CD4-positive, alpha-beta T cell (primary cell): Measurements from ENCODE around the gene ADGRA3. TPM values are rescaled to one million over a fixed set of nuclear protein-coding genes. Genes with fewer than 3 reads are reported as not detected.
"Not testable (repeated sequence)": the region's sequence is repeated elsewhere in the genome, so short reads cannot be mapped to it uniquely, and the experiment has no call there.

Experiments
- ATAC-seq: fragments of 200-7000 bp; cut with Tn5 transposase; one replicate; pipeline ENCODE4 v1.10.0; 2022; ENCODE audit warnings: mild to moderate bottlenecking; ENCODE audit not compliant: poor library complexity
- CTCF ChIA-PET: fragments of 350-600 bp; sonication (Branson Sonifier 250); formaldehyde crosslinking; loops from one replicate; lab custom pipeline; 2021; ENCODE audit warnings: antibody characterized with exemption, inconsistent platforms; lab: Charles Lee
- POLR2A ChIA-PET: fragments of 350-600 bp; sonication (Branson Sonifier 250); formaldehyde crosslinking; loops from one replicate; lab custom pipeline; 2021; ENCODE audit warnings: antibody characterized with exemption, inconsistent platforms; lab: Charles Lee
- DNase-seq, 14 experiments: peaks; one replicate each; pipeline ENCODE4 v3.0.0-alpha.2; 2013 to 2020; ENCODE audit warnings: mixed read lengths in 2 of 14
- H3K27ac ChIP-seq, 2 donors: one replicate each; pipeline versions ENCODE4 v1.5.1 to v1.7.0; 2013; ENCODE audit warnings: low read length in 2 of 2, low read depth in 1 of 2, mild to moderate bottlenecking in 1 of 2
- H3K27me3 ChIP-seq, 2 experiments: 1 replicate in 1 of 2; 2 replicates in 1 of 2; pipeline versions ENCODE4 v1.6.1 to v1.7.0; 2013; ENCODE audit warnings: low read length in 2 of 2, control low read depth in 1 of 2, mild to moderate bottlenecking in 1 of 2, moderate library complexity in 1 of 2; ENCODE audit not compliant: insufficient read depth in 2 of 2, control insufficient read depth in 1 of 2
- H3K36me3 ChIP-seq: one replicate; pipeline ENCODE4 v1.6.1; 2013; ENCODE audit warnings: low read length, control low read depth; ENCODE audit not compliant: insufficient read depth
- H3K4me1 ChIP-seq: one replicate; pipeline ENCODE4 v1.6.1; 2013; ENCODE audit warnings: low read length, control low read depth; ENCODE audit not compliant: insufficient read depth
- H3K4me3 ChIP-seq: one replicate; pipeline ENCODE4 v1.5.1; 2013; ENCODE audit warnings: mild to moderate bottlenecking, low read length, moderate library complexity
- H3K9me3 ChIP-seq, 2 experiments: 1 replicate in 1 of 2; 2 replicates in 1 of 2; pipeline versions ENCODE4 v1.6.1 to v1.7.0; 2013; ENCODE audit warnings: low read length in 2 of 2, mild to moderate bottlenecking in 2 of 2, control low read depth in 1 of 2, moderate library complexity in 1 of 2; ENCODE audit not compliant: control insufficient read depth in 1 of 2, insufficient read depth in 1 of 2
- H3K27ac Mint-ChIP-seq: one replicate; pipeline ENCODE4 v1.8.0; 2020; ENCODE audit warnings: mixed read lengths
- H3K27me3 Mint-ChIP-seq: one replicate; pipeline ENCODE4 v1.8.0; 2021; ENCODE audit warnings: mixed read lengths
- H3K36me3 Mint-ChIP-seq: one replicate; pipeline ENCODE4 v1.8.0; 2021; ENCODE audit warnings: low read depth, mixed read lengths
- H3K4me1 Mint-ChIP-seq: one replicate; pipeline ENCODE4 v1.8.0; 2021; ENCODE audit warnings: low read depth, mixed read lengths
- H3K4me3 Mint-ChIP-seq: one replicate; pipeline ENCODE4 v1.8.0; 2020; ENCODE audit warnings: mild to moderate bottlenecking, mixed read lengths
- H3K9me3 Mint-ChIP-seq: one replicate; pipeline ENCODE4 v1.8.0; 2020; ENCODE audit warnings: mixed read lengths
- CTCF ChIP-seq: fragments of 200-600 bp; IDR thresholded peaks from one replicate; pipeline ENCODE4 v1.8.0; 2022; ENCODE audit warnings: antibody characterized with exemption, mild to moderate bottlenecking
- intact Hi-C, 2 experiments: fragments of 100-400 bp; cut with DNase I in 1 of 2; cut with micrococcal nuclease in 1 of 2; formaldehyde crosslinking; loops; one replicate each; pipeline versions ENCODE4 v1.15.1 to v1.9.0; 2023 to 2025; cut with DNase I, micrococcal nuclease
- total RNA-seq, 174 experiments: library from RNA in 2 of 174; stranded (reverse) in 2 of 174; gene quantifications; one replicate each; pipeline ENCODE4 v1.2.3 and lab custom pipeline; 2021 to 2026

ADGRA3 gene
- total RNA-seq, 2 experiments from 2014 or later: 2.2 to 3.1 TPM

DNA sequence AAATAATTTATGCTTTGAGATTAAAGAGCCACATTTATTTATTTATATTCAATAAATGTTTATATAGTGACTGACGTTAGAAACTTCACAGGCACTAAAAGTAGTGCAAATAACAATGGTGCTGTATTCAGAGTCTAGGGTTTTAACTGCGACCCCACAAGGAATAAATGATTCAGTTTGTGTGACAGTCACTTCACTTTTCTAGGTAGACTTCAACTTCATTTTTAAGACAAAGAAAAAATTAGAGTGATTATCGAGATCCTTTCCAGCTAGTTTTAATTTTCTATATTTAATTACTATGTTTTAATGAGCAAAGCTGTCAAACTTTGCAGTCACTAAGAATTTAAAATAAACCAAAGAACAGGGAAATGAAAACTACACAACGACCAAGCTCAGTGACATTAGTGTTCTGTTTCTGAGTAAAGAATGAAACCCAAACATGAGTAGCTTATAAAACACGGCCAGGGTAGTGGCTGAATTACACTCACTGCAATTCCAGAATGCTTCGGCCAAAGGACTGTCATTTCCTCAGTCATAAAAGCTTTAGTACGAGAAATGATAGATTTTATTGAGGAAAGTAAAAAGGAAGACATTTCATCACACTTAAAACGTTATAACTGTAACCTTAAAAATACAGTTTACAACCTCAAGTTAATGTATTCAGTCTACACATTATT lies 38.6 kb downstream of the ADGRA3 start:
- ChIA-PET CTCF (no interaction called here), POLR2A (no interaction called here)
- Mint-ChIP-seq H3K27ac (no peak overlapping the region), H3K36me3 (no peaks in the 10 kb centered on the region), H3K9me3 (no peaks in the 10 kb centered on the region), H3K4me1 (peaks cover 12% of the 10 kb centered on the region), H3K4me3 (no peak overlapping the region), H3K27me3 (no peaks in the 10 kb centered on the region)
- H3K27ac ChIP-seq: no peak overlapping the region
- no peaks in the 10 kb centered on the region for H3K4me1 ChIP-seq
- peaks cover 0 to 6% of the 10 kb centered on the region in 2 experiments for H3K9me3 ChIP-seq
- TF ChIP-seq CTCF: no peak
- ATAC-seq: no peak
- no peaks in the 10 kb centered on the region for H3K36me3 ChIP-seq
- intact Hi-C loops: no loop called here
- no peak overlapping the region for H3K4me3 ChIP-seq
- DNase-seq: no peak
- no peaks in the 10 kb centered on the region for H3K27me3 ChIP-seq

DNA sequence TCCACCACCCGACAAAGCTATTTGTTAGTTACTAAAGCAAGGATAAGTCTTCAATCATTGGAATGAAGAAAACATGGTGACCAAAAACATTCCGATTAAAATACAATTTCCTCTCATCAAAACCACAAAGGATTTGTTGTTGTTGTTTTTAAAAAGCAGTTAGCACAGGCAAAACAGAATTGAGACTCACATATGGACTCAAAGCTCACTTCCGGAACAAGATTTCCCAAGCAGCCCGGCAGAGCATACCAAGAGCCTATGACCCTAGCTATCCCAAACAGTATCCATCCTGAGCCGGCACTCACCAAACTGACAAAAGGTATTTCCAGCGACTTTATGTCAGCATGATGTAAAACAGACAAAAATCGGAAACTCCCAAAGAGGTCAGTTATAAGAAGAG lies 39.9 kb downstream of the ADGRA3 start:
- Histone ChIP-seq H3K36me3 (no peaks in the 10 kb centered on the region), H3K4me3 (no peak overlapping the region), H3K4me1 (no peaks in the 10 kb centered on the region), H3K27ac (no peak overlapping the region), H3K9me3 (peaks cover 0 to 6% of the 10 kb centered on the region in 2 experiments), H3K27me3 (no peaks in the 10 kb centered on the region)
- DNase-seq (no peak), ATAC-seq (no peak)
- no peaks in the 10 kb centered on the region for H3K9me3 Mint-ChIP-seq
- intact Hi-C loops: no loop called here
- H3K4me3 Mint-ChIP-seq: no peak overlapping the region
- no peak overlapping the region for H3K27ac Mint-ChIP-seq
- no peak for TF ChIP-seq CTCF
- peaks cover 7% of the 10 kb centered on the region for H3K4me1 Mint-ChIP-seq
- no peaks in the 10 kb centered on the region for H3K27me3 Mint-ChIP-seq
- CTCF ChIA-PET: interaction anchor here (1.2 kb wide), 1 partner anchor 12 kb away, joined by 3 read pairs; no protein-coding TSS in a partner anchor
- POLR2A ChIA-PET: no interaction called here
- no peaks in the 10 kb centered on the region for H3K36me3 Mint-ChIP-seq

DNA sequence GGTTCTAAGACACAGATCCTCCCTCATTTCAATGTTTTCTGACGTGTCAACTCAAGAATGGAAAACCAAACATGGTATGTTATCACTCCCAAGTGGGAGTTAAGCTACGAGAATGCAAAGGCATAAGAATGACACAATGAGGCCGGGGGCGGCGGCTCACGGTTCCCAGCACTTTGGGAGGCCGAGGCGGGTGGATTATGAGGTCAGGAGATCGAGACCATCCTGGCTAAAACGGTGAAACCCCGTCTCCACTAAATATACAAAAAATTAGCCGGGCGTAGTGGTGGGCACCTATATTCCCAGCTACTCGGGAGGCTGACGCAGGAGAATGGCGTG lies 40.6 kb downstream of the ADGRA3 start:
- ATAC-seq, H3K27ac ChIP-seq, H3K27ac Mint-ChIP-seq, H3K36me3 ChIP-seq, DNase-seq, POLR2A ChIA-PET, H3K27me3 ChIP-seq, H3K4me3 ChIP-seq, H3K4me1 Mint-ChIP-seq, H3K9me3 Mint-ChIP-seq, H3K27me3 Mint-ChIP-seq, H3K4me3 Mint-ChIP-seq, H3K4me1 ChIP-seq, H3K36me3 Mint-ChIP-seq, intact Hi-C loops, H3K9me3 ChIP-seq: not testable (repeated sequence)
- CTCF ChIA-PET: interaction anchor here (1.2 kb wide), 1 partner anchor 12 kb away, joined by 3 read pairs; no protein-coding TSS in a partner anchor
